ENCODE measurements around the gene FOXE1.

DNA sequence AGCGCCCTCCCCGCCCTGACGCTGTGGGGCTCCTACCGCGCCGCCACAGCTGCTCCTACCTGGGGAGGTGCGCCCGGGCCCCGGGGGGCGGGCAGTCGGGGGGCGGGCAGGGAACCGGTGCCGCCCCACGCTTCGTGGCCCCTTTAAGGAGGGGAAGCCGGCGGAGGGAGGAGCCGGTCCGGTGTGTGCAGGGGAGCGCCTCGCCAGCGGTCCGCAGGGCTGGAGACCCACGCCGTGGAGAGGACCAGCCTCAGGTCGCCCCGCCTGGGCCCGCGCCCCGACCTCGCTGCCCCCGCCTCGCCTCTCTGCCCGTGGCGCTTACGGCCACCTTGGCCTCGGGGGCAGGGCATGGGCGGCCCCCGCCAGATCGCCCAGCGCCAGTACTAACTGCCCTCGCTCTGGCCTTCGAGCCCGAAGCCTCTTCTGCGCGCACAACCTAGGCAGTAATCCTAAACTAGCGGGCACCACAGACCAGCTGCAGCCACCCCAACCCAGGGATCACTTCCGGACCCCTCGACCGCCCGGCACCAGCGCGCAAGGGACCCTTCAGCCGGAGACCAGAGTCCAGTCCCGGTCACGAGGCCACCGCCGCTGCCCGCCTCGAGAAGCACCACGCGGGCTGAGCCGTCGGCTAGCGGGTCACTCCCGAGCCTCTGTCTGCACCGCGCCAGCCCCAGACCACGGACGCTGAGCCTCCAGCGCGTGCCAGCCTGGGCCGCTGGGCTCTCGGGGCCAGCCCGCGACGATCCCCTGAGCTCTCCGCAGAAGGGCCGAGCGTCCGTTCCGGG lies at the start of gene FOXE1:
- TF ChIP-seq TCF12 (IDR thresholded peaks at IDR 0.05) (no peak), POLR2AphosphoS5 (IDR thresholded peaks at IDR 0.05; ENCODE audit: low read depth, low read length) (no peak), CHD2 (IDR thresholded peaks at IDR 0.05; ENCODE audit: low read length, partially characterized antibody) (no peak), RCOR1 (IDR thresholded peaks at IDR 0.05; ENCODE audit: low read length) (no peak), CTCF (IDR thresholded peaks at IDR 0.05) (no peak), JUND (IDR thresholded peaks at IDR 0.05) (no peak), RXRA (IDR thresholded peaks at IDR 0.05; ENCODE audit: borderline replicate concordance, low read depth) (no peak), TAF1 (IDR thresholded peaks at IDR 0.05; ENCODE audit: borderline replicate concordance, low read depth, low read length) (no peak), NFIC (IDR thresholded peaks at IDR 0.05; ENCODE audit: borderline replicate concordance) (no peak), RAD21 (IDR thresholded peaks at IDR 0.05; ENCODE audit: low read length) (no peak), MXI1 (IDR thresholded peaks at IDR 0.05; ENCODE audit: low read depth, low read length) (no peak), EP300 (IDR thresholded peaks at IDR 0.05; ENCODE audit: borderline replicate concordance in 1 of 2, low read depth in 1 of 2, low read length in 1 of 2) (no peak), FOXM1 (IDR thresholded peaks at IDR 0.05; ENCODE audit: low read depth) (no peak), EZH2phosphoT487 (IDR thresholded peaks at IDR 0.05; ENCODE audit: borderline replicate concordance, low read depth) (peak; percentile 72; the same call in 1 of the 2 replicates)

Data from SK-N-SH (cell line).